HG03469 (cell line): ENCODE results near the gene PPARG.
"Not testable (repeated sequence)": the region's sequence is repeated elsewhere in the genome, so short reads cannot be mapped to it uniquely, and the experiment has no call there.

Experiments
- ATAC-seq: cut with Tn5 transposase; IDR thresholded peaks from one replicate; pipeline ENCODE4 v1.9.1; 2021; ENCODE audit warnings: mild to moderate bottlenecking, moderate library complexity, moderate number of reproducible peaks; ENCODE audit not compliant: unreplicated experiment

Gene PPARG

DNA sequence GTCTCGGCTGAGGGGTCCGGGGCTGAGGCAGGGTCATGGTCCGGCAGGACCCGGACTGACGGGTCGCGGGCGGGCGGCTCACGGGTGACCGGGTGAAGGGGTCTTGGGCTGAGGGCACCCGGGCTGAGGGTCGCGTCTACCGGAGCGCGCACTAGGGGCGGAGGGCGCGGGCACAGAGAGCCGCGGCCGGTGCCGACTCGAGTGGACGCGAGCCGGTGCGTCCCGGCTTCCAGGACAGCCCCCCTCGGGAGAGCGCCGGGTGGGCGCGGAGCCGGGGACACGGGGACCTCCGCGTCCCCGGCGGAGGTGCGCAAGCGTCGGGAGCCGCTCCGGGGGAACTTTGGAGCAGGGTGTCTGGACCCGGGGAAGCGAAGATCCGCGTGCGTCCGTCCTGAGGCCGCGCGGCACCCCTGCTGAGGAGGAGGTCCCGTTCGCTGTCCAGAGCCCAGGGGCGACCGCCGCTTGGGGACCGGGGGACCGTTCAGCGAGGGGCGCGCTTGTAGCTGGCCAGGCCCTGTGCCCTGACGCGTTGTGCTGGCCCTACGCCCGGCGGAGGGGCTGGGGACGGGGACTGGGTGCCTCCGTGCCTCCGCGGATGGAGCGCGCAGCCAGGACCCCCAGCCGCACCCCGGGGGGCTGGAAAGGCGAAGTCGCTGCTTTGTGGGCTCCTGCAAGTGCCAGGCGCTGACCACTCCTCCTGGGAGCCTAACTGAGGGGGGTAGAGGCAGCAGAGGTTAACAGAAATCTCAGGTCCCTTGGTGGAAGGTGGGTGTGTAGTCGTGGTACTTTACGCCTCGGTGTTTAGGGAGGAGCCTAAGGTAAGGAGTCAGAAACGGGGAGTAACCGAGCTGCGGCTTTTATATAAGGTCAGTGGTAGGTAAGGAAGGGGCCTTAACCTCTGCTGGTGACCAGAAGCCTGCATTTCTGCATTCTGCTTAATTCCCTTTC, at the start of gene PPARG:
PPARG (plus strand) TSS at position 889 of the 948 bp plus-strand sequence. CDS start 90,642 bp downstream, outside the sequence.
- no peak for ATAC-seq

DNA sequence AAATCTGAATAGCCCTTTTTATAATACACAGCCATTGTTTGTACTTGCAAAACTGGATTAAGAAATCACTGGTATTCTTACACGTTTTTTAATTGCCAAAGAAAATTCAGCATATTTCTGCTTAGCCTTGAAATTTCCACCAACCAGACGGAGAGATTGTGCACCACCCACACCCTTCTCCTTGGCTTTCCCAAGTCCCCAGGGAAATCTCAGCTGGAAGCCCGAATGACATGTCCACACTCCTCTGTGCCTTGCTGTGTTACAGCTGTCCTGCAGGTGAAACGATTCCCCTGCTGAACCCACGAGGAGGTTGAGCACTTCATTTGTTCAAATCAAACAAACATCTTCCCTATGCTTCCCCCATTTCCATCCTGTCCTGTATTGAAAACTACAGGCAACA, 49.6 kb upstream of the PPARG start:
- no peak for ATAC-seq

DNA sequence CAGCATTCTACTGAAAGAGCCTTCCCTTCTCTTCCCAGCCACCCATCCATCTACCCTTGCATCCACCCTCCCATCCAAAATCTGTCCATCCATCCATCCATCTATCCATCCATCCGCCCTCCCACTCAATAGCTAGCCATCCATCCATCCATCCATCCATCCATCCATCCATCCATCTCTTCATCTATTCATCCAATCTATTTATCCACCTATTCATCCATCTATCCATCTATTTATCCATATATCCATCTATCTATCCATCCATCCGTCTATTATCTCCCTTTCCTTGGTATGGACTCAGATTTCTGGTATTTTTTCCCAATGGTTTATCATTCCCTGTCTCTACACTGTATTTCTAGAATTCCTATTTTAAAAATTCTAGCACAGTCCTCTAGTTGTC, 46.1 kb upstream of the PPARG start:
- ATAC-seq, result no peak

DNA sequence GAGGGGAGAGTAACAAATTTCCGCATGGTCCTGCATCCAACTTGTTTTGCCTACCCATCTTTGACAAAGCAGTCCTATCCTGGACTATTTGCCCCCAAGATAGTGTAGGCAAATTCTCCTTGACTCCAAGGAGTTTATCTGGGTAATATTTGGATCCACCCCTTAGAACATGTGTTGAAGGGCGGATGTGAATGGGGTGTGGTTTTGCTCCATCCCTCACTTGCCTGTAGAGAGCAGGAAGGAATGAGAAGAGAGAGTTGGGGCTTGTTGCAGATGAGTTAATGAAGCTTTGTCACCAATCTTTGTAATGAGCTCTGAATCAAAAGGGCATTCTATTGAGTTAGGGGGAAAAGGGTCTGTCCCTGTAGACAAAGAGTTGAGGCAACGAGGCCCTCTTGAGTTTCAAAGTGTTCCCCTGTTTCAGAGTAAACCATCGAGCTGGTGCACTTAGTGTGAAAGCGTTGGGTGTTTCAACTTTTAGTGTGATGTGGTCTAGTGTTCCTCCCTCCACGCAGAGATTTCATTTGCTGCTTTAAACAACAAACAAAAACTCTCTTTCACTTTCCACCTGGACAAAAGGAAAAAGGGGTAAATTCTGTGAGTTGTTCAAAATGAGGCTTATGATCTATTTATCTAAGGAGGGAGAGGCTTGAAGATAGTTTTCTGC, 42.2 kb upstream of the PPARG start:
- ATAC-seq, result no peak

DNA sequence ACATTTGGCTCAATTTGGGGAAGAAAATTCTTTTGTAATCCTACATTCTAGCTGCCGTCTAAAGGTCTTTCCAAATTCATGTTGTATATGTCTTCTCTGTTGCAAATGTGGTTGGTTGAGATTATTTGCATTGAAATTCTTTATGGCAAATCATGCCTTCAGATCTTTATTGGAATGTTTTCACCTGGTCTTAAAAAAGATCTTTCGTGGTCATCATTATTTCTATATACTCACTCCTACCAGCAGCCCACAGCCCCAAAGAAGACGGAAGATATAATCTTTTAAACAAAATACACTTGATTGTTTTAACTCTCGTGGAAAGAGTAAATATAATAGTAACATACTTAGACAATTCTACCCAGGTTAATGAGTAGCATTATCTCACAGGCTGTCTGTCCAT, 41.5 kb upstream of the PPARG start:
- ATAC-seq, result no peak

DNA sequence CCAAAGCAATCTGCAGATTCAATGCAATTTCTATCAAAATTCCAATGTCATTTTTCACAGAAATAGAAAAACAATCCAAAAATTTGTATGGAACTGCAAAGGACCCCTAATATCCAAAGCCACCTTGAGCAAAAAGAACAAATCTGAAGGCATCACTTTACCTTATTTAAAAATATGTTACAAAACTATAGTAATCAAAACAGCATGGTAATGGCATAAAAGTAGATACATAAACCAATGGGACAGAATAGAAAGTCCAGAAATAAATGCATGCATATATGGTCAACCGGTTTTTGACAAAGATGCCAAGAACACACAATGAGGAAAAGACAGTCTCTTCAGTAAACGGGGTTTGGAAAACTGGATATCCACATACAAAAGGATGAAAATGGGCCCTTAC, 39.4 kb upstream of the PPARG start:
- no peak for ATAC-seq

DNA sequence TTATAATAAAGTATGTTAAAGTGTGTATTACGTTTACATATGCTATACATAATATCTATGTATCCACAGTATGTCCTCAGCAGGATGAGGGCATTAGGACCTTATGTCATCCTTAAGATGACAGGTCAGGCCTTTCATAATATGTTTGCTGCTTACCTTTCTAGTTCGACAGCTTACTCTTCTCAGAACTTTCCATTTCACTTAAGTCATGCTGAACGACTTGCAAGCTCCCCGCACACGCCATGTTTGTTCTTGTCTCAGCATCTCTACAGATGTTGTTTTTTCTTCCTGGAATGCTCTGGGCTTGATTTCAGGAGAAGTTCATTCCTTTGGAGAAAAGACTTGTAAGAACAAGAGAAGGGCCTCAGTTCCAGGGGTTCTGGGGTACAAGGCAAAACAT, 36.0 kb upstream of the PPARG start:
- no peak for ATAC-seq

DNA sequence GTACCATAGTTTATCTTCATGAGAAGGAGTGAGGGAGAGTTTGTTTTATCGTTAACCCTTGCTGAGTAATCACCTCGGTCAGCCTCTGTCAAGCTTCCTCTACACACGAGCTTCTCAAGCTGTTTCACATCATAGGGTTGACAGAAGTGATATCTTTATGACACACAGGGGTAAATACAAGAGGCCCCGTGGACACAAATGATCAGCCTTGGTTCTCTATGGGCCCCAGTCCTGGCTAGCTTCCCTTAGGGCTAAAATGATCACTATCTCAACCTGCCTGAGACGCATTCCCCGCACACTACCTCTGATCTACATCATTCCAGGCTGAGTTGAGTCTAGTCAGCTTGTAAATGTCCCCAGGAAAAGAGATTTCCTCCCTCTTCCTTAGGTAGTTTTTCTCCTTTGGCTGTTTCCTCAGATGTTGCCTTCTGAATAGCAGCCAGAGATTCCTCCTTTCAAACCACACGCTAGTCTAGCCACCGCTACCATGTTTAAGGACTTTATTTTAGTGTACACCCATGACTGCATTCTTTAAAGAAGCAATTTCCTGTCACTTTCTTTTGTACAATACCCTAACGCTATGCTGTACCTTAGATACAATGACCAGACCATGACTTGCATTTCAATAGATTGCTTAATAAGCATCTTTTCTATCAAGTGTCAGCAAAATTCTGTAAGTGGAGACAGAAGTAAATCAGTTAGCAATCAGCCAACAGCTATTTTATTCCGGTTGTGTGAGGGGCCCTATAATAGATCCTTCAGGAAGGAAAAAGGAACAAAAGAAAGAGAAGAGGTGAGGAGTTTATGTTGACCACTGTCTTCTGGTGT, 35.1 kb upstream of the PPARG start:
- no peak for ATAC-seq

DNA sequence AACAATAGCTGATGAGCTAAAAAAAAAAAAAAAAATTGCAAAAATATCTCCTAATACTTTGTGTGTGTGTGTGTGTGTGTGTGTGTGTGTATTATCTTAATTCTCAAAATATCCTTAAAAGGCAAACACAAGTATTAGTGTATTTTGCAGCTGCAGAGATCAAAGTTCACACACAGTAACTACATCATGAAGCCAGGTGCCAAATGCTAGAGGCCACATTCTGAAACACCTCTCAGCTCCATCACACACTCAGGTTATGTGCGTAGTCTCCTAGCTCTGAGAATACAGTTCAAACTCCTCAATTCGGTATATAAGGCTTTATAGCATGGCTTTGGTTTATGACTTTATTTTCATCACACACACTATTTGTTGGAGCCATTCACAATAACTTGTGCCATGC, 33.5 kb upstream of the PPARG start:
- ATAC-seq, result no peak

DNA sequence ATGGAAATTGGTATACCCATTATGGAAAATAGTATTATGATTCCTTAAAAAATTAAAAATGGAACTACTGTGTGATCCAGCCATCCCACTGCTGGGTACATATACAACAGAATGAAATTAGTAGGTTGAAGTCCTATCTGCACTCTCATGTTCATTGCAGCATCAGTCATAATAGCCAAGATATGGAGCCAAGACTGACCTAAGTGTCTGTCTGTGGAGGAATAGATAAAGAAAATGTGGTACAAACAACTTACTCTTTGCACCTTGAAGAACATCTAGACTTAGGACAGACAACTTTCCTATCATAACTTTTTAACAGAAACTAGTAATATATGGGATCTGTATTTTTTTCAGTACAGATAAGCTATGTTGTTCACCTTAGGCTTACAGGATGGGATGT, 30.0 kb upstream of the PPARG start:
- ATAC-seq, result no peak

DNA sequence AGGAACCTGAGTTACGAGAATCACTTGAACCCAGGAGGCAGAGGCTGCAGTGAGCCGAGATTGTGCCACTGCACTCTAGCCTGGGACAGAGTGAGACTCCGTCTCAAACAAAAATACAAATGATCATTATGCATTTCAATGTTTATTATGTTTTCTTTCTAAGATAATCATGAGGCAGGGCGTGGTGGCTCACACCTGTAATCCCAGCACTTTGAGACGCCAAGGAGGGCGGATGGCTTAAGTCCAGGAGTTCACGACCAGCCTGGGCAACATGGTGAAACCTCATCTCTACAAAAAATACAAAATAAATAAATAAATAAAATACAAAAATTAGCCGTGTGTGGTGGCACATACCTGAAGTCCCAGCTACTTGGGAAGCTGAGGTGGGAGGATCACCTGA, 26.7 kb upstream of the PPARG start:
- not testable (repeated sequence) for ATAC-seq

DNA sequence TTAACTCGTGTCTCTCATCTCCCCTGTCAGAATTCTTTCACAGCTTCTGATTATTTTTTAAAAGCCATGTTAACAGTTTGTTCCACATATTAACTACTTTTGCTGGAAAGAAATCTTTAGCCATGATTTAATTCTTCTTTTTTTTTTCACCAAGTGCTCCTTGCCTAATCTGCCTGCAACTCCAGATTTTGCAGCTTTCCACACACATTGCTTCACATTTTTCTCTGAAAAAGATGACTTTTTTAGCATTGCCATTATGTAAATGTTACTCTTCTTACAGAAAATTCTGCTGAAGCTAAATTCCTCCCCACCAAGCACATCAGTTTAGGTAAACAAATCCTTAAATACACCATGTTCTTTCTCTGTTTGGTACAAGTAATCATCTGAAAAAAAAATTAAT, 23.4 kb upstream of the PPARG start:
- ATAC-seq, result no peak

DNA sequence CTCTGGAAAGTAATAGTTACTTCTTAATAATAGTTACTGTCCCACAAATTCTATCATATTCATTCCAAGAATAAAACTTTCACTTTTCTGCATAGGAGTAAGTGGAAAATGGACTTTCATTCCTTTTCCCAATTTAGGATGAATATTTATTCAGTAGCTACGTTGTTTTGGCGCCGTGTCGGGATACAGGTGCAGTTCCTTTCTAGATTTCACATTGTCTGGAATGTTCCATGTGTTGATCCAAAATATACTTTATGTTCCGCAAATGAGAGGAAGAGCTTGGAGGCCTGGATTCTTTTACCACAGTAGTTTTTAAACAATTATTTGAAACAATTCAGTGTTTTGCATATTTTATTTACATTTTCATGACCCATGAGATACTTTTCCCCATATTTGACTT, 22.8 kb upstream of the PPARG start:
- no peak for ATAC-seq

DNA sequence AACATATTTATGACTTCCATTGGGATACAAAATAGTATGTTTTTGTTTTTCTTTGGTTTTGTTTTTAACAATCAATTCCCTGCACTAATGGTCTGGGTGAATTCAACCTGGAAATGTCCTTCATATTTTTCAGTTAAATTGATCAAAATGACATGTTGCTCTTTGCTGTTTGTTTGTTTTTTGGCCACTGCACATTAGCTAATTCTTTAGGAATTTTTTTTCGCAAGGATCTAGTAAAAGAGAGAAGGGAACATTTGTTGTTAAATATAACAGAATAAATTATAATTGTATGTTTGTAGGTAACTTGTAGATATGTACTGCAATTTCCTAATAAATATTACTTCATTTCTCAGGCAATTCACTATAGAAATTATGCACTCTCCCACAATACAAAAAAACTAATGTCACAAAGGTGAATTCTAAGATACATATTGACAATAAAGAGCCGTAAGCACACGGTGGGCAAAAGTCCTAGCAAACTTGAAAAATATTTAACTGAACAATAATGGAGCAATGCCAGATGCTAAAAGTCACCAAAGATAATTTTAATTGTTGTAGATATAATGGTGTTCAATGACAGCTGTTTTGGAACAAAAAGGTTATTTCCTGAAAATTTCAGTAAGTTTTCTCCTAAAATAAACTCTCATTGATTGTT, 21.4 kb upstream of the PPARG start:
- no peak for ATAC-seq

DNA sequence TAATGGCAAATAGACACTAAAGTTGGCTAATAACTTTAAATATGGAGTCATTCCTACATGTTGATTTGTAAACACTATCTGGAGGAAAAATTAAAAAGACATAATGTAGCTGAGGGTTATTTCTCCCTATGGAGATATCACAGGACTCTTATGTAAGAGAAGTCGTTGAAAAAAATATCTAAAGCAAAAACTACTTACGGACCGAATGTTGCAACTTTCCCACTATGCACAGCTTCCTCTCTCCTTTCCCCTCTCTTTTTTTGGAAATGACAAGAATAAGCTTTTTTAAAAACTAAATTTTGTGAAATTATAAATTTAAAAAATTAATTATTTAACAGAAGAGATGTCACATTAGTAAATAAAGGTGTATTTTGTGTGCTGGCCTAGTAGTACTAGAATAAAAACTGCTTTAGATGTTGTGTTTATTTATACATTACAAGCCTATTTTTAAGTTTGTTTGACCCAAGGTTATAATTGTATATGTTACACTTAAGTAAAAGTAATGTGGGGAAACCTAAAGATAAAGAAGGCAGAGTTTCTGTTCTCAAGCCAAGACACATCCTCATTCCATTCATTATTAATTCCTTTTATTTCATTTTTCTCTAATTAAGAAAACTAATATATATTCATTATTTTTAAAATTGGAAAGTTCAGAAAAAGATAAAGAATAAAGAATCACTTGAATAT, 20.7 kb upstream of the PPARG start:
- no peak for ATAC-seq

DNA sequence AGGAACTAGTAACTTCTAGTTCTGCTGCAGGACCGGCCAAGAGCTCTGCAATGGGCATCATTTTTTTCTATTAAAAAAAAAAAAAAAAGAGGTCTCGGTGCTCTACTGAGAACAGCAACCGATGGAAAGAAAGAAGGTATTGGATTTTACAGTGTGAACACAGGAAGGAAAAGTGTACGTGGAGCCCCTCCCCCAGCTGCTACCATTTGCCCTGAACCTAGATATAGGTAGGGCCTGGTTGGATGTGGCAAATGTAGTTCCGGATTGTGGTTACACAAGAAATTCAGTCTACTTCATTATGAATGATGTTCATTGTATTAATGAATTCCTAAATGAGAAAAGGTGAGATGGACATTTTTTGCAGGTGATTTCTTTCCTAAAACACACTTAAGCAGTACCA, 17.9 kb upstream of the PPARG start:
- ATAC-seq, result no peak

DNA sequence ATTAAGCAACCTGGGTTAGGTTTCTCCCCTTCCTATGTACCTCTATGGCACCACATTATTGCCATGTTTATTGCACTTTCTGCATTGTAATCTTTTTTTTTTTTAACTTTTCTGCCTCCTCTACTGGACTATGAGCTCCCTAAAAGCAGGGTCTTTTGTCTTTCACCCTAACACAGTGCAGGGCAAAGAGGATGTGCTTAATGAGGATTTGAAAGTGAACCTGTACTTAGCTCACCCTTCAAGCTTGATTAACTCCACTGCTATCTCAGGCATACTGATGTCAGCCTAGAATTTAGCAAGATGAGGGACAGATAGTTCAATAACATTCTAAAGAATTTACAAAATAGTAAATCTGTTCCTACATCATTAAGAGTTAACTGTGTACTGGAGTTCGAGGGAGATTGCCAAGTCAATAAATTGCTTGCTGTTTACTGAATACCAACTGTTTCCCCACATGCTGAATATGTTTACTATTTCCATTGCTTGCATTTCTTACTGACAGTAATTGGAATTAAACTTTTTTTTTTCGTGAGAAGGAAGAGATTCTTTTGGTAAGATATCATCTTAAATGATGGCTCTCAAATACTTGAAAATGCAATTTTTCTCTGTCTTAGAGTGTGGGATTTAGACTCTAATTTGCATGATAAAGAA, 15.7 kb upstream of the PPARG start:
- ATAC-seq, result peak; percentile 97

DNA sequence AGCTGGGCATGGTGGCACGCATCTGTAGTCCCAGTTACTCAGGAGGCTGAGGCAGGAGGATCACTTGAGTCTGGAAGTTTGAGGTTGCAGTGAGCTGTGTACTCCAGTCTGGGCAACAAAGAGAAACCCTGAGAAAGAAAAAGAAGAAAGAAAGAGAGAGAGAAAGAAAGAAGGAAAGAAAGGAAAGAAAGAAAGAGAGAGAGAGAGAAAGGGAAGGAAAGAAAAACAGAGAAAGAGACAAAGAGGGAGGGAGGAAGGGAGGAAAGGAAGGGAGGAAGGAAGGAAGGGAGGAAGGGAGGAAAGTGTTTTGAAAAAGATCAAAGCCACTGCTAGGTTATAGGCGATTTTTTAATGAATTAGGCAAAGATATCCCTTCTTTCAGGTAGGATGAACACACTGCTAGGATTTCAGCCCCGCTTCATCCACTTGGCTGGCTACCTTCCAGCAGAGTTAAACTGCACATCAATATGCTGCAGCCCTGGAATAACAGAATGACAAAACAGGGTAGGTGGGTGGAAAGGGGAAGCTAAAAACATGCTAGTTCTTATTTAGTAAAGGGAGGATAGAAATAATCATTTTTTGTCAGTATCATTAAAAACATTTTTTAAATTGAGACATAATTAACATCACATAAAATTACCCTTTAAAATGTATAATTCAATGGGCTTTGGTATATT, 12.8 kb upstream of the PPARG start:
- no peak for ATAC-seq

DNA sequence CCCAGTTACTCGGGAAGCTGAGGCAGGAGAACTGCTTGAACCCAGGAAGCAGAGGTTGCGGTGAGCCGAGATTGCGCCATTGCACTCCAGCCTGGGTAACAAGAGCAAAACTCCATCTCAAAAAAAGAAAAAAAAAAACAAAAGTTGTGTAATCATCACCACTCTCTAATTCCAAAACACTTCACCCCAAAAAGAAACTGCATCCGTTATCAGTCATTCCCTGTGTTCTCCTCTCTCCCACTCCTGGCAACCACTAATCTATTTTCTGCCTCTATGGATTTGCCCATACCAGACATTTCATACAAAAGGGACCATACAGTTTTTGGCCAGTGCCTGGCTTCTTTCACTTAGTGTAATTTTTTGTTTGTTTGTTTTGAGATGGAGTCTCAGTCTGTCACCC, 12.0 kb upstream of the PPARG start:
- not testable (repeated sequence) for ATAC-seq
